Stimulated activated CD4-positive, alpha-beta T cell treated with anti-CD3 and anti-CD28 coated beads, Interleukin-4, amount 100 ng/mL, for 1 hour (primary cell): ENCODE results near the gene RAB40B.

Source experiments
- DNase-seq: peaks from one replicate; pipeline ENCODE4 v3.0.0-alpha.2; 2020

Gene RAB40B

GRCh38 chr17:82645516-82645915 lies 53.0 kb downstream of the RAB40B start:
- no peak for DNase-seq

- DNase-seq: no peak
Observed at GRCh38 chr17:82644148-82644547, 54.4 kb downstream of the RAB40B start.

DNA sequence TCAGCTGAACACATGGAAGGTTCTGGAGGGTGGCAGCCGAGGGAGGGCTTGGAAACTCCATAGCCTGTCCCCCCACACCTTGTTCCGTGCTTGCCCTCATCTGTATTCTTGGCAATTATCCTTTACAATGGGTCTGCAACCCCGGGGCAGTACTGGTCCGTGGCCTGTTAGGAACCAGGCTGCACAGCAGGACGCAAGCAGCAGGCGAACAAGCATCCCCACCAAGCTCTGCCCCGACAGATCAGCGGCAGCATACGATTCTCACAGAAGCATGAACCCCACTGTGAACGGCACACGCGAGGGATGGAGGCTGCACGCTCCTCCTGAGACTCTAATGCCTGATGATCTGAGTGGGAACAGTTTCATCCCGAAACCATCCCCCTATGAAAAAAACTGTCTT lies 56.5 kb downstream of the RAB40B start:
- DNase-seq: no peak

DNA sequence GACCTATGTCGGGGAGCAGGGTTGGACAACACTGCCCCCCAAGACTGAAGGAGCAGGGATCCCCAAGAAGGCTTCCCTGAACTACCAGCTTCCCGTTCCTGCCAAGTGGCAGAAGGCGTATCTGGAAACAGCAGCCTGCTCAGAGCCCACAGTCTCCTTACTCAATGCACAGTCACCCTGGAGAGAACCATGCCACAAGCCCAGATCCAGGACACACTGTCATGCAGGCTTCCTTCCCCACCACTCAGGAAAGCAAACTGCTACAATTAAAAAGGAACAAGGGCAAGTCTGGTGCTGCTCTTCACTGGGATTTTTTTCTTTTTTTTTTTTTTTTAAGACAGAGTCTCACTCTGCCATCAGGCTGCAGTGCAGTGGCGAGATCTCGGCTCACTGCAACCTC lies 58.5 kb downstream of the RAB40B start:
- DNase-seq: no peak

DNA sequence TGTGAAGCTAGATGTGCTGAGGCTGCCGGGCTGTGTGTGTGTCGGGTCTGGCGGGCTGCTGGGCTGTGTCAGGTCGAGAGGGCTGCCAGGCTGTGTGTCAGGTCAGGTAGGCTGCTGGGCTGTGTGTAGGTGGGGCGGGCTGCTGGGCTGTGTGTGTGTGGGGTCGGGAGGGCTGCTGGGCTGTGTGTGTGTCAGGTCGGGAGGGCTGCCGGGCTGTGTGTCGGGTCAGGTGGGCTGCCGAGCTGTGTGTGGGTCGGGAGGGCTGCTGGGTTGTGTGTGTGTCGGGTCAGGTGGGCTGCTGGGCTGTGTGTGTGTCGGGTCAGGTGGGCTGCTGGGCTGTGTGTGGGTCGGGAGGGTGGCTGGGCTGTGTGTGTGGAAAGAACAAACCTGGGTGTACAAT lies 58.9 kb downstream of the RAB40B start:
- DNase-seq: no peak

DNA sequence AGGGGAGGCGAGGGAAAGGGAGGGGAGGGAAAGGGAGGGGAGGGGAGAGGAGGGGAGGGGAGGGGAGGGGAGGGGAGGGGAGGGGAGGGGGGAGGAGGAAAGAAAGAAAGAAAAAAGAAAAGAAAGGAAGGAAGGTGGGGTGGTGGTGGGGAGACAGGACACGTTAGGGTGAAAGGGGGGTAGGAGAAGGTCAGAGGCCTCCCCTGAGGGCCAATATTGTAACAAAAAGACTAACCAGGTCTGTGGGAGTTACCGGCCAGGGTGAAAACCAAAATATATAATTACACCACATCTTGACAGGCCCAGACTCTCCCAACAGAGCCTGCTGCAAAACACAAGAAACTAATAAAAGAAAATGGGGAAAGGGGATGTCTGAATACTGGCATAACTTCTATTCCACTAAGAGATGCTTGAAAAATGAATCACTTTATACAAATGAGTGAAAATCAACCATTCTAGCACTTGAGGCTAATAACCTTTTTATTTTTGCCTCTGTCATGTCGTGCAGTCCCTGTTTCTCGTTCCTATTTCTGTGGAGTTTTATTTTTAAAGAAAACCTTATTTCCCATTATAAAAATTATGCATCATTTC lies 60.2 kb downstream of the RAB40B start:
- no peak for DNase-seq

DNA sequence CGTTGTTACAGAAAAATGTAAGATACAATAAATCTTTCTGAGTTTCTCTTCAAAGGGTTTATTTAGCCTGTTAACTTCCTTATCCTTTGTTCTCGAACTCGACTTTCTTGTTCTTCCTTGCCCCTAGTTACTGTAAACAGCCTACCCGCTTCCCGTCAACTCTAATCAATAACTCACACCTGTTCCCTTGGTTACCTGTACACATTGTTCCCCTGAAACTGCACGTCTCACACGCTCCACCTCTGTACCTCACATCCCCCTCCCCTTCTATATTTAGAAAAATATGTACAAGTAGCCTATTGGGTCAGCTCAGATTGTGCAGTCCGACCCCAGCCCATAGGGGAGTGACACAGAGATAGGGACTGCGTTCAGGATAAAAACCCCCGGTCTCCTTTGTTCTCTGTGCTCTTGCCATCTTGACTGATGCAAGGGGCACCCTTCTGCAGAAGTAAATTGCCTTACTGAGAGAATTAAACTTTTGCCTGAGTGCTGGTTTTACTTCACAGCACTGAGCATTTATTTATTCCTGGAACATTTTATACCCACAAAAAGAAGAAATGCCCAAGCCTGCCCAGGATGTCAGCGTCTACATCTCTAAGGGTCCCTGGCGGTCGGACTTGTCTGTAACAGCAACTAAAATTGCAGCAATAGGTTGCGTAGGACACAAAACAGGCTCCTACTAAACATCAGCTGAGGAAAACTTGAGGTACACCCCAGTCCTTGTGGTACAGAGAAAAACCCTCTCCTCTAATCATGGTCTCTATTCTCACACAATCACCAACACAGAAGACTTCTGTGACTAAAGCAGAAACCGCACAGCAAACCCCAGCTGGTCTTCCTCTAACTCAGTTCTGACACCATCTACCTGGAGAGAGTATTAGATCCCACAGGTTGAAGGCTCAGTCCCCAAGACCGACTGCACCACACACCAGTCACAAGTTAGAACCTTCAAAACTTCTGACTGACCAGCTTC lies 61.6 kb downstream of the RAB40B start:
- no peak for DNase-seq

DNA sequence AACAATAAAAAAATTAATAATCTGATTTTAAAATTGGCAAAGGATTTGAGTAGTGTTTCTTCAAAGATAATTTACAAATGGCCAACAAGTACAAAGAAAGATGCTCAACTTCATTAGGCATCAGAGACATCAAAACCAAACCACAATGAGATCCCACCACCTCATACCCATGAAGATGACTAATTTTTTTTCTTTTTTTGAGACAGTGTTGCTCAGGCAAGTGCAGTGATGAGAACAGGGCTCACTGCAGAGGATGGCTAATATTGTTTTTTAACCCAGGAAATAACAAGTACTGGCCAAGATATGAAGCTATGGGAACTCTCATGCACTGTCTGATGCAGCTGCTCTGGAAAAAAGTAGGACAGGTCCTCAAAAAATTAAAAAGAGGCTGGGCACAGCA lies 65.2 kb downstream of the RAB40B start:
- no peak for DNase-seq

GRCh38 chr17:82632451-82632850 lies 66.0 kb downstream of the RAB40B start:
- DNase-seq: no peak

- no peak for DNase-seq
Observed at GRCh38 chr17:82631544-82631943, 67.0 kb downstream of the RAB40B start.

GRCh38 chr17:82630212-82630611 lies 68.3 kb downstream of the RAB40B start:
- DNase-seq: no peak

- DNase-seq: no peak
Observed at GRCh38 chr17:82629748-82630147, 68.8 kb downstream of the RAB40B start.

DNA sequence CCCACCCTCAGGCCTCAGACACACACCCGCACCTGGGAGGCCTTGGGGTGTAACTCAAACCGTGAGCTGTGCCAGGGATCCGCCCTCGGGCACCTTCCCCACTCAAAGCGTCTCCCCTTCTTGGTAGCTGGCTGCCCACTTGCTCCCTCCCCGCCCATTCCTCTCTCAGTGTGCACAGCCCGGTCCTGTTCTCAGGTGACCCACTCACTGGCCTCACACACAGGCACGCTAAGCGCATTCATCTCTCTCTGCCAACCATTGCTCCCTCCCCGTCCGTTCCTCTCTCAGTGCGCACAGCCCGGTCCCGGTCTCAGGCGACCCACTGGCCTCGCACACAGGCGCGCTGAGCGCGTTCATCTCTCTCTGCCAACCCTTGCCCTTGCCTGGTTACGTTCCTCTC lies 71.1 kb downstream of the RAB40B start:
- DNase-seq: no peak

DNA sequence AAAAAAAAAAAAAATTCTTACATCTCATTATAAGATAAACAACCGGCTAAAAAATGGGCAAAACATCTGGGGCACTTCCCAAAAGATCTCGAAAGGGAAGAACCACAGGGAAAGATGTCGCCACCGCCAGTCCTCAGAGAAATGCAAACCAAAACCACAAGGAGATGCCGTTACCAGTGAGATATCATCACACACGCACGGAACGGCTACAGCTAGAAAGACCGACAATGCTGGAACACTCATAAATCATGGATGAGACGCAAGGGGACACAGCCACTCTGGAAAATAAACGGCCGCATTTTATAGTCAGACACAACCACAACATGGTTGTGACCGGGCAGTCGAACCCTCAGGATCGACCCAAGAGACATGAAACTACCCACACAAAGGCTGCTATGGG lies 74.8 kb downstream of the RAB40B start:
- no peak for DNase-seq

- no peak for DNase-seq
Observed at GRCh38 chr17:82619641-82620040, 78.9 kb downstream of the RAB40B start.

DNA sequence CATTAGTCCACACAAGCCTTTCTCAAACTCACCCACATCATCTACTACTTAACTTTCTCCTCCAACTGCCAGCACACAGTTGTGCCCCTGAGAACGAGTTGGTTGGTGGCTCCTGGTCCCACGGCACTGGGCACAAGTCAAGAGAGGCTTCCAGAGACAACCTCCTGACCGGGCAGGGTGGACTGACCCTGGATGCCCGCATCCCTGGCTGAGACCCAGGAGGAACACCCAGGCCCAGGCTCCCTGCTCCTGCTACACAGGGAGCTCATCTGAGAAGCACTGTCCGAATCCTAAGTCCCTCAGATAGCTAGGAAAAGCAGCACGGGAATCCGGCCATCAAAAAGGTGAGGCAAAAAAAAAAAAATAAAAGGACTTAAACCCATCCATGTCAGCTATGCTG lies 79.3 kb downstream of the RAB40B start:
- no peak for DNase-seq

- DNase-seq: no peak
Observed at GRCh38 chr17:82616021-82616711, 82.3 kb downstream of the RAB40B start.

DNA sequence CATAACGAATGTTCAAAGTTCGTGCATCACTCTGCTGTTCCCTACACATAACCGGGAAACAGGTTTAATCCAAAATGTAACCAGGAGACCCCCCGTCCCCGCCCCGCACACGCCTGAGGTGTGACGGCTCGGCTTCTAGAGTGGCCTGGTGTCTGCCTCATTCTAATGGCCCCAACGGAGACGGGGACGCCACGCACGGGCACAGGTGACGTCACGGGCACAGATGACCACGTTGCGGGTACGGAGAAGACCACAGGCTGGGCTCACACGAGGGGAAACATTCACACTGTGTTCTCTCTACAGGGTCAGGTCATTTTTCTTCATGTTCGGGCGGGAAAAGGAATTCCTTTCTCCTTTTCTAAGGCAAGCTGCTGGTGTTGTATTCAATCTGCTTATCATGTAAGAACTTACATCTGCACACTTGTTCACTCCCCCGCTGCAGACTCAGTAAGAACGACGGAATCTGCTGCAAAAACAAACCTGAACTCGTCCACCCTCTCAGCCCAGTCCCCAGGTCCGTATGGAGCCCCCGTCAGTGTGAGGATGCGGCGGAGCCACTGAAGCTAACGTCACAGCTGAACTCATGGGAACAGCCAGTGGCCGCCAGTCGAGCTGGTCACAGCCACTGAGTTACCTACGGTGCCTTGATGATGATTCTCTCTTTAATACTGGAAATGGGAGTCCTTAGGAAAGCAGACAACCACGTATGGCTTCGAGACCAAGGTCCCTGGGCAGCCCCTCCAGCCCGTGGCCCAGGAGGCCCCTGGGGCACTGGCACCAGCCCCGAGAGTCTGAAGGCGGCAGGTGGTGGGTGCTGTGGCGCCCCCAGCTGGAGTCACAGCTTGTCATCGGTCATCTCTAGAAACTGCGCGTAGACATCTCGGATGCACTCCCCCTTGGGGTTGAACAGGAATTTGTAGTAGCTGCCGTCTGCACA lies 83.1 kb downstream of the RAB40B start:
- no peak for DNase-seq

GRCh38 chr17:82614095-82614631 lies 84.3 kb downstream of the RAB40B start:
- DNase-seq: no peak

DNA sequence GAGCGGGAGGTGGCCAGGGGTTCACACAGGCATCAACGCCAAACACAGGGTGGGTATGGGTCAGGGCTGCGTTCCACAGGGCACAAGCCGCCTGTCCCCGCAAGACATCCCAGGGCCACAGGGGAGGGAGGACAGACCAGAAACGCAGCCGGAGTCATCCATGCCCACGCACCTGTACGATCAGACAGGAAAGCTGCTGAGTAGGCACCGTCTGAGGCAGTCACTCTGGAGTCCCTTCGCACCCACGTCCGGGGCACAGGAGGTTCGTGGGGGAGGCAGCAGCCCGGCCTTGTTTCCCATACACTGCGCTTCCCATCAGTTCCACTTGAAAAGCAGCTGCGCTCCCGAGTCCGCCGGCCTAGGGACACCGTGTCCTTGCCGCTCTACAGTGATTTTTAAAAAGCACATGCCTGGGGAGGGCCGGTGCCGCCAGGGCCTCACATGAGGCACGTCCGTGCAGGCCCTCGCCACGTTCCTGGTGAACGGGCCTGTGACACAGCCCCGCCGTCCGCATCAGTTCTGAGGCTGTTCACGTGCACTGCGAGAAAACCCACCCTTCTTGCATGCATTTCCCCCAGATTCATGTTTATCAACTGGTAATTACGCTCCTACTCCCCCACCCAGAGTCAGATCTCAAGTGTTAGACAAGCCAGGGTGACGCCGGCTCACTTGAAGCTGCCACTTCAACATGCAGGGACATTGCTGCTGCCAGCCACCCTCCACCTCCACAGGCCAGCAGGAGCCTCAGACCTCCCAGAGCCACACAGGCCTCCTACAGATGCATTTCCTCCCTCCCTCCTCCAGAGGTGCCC lies 85.0 kb downstream of the RAB40B start:
- no peak for DNase-seq
